BJ (cell line): ENCODE measurements around the gene CAMSAP1. TPM values are rescaled to one million over a fixed set of nuclear protein-coding genes. Genes with fewer than 3 reads are reported as not detected.
"Not testable (repeated sequence)": the region's sequence is repeated elsewhere in the genome, so short reads cannot be mapped to it uniquely, and the experiment has no call there.

Experiments
- CTCF ChIA-PET: fragments of 350-600 bp; formaldehyde crosslinking; extraction: SDS; loops from one replicate; lab custom pipeline; 2021; ENCODE audit warnings: antibody characterized with exemption, inconsistent platforms; lab: Yijun Ruan, JAX
- POLR2A ChIA-PET: fragments of 300-600 bp; sonication (Branson Sonifier 250); formaldehyde crosslinking; extraction: SDS; loops from one replicate; lab custom pipeline; 2021; ENCODE audit warnings: antibody characterized with exemption; lab: Charles Lee
- DNase-seq: peaks from one replicate; pipeline ENCODE4 v3.0.0-alpha.2; 2011; ENCODE audit warnings: low read depth
- H3K27me3 ChIP-seq: 2 replicates; pipeline ENCODE4 v1.6.0; 2011; ENCODE audit warnings: low read length; ENCODE audit not compliant: control insufficient read depth, insufficient read depth
- H3K36me3 ChIP-seq: 2 replicates; pipeline ENCODE4 v1.5.1; 2011; ENCODE audit warnings: low read length; ENCODE audit not compliant: control insufficient read depth, insufficient read depth
- H3K4me3 ChIP-seq: 2 replicates; pipeline ENCODE4 v1.5.1; 2011; ENCODE audit warnings: low read depth, mild to moderate bottlenecking, control low read depth, low read length
- polyA plus RNA-seq: library from polyadenylated mRNA; depleted of rRNA; stranded (reverse); fragments of >200 nt; gene quantifications from 2 replicates; pipeline ENCODE4 v1.2.3, GENCODE V29; 2011
- TF ChIP-seq, protein P1 (sequence below): IDR thresholded peaks from 2 replicates; pipeline ENCODE4 v1.5.1; 2011; ENCODE audit warnings: low read depth, mild to moderate bottlenecking, control low read depth, inconsistent platforms, low read length, moderate library complexity; ENCODE audit not compliant: insufficient read depth

CAMSAP1 gene
- polyA plus RNA-seq, 1 experiment: 4.1 TPM

DNA sequence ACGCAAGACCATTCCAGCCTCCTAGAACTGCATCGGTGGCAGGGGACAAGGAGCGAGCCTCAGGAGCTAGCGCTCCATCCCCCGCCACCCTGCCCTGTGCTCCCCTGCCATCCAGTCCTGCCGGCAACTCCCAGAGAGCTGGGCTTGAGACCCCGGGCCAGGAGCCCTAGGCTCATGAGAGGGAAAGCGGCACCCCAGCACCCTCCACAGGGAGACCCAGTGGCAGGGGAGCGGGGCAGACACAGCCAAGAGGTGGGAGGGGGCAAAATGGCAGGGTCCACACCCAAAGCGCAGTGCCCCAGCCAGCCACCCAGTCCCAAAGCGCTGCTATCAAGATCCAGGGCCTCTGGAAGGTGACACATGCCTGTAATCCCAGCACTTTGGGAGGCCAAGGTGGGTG lies 41.1 kb upstream of the CAMSAP1 start:
- no peaks in the 10 kb centered on the region for H3K27me3 ChIP-seq
- TF ChIP-seq, protein P1, sequence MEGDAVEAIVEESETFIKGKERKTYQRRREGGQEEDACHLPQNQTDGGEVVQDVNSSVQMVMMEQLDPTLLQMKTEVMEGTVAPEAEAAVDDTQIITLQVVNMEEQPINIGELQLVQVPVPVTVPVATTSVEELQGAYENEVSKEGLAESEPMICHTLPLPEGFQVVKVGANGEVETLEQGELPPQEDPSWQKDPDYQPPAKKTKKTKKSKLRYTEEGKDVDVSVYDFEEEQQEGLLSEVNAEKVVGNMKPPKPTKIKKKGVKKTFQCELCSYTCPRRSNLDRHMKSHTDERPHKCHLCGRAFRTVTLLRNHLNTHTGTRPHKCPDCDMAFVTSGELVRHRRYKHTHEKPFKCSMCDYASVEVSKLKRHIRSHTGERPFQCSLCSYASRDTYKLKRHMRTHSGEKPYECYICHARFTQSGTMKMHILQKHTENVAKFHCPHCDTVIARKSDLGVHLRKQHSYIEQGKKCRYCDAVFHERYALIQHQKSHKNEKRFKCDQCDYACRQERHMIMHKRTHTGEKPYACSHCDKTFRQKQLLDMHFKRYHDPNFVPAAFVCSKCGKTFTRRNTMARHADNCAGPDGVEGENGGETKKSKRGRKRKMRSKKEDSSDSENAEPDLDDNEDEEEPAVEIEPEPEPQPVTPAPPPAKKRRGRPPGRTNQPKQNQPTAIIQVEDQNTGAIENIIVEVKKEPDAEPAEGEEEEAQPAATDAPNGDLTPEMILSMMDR: no peak
- DNase-seq: no peak
- CTCF ChIA-PET: no interaction called here
- POLR2A ChIA-PET: no interaction called here
- no peak overlapping the region for H3K4me3 ChIP-seq
- H3K36me3 ChIP-seq: peaks cover 36% of the 10 kb centered on the region

DNA sequence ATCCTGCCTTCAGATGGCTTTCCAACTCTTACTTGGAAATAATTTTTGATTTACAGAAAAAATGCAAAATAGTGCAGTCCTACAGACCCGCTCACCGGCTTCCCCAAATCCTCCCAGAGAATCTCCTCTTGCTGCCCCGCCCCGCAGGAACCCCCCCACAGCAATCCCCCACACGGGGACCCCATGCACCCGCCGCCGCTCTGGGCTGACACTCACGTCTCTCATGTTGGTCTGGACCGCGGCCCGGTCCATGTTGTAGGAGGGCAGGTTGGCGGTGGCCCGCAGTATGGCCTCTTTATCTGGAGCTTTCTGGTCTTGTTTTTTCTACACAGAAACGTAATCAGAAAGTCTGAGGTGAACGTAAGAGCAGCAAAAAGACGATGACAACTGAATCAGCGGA lies 40.2 kb upstream of the CAMSAP1 start:
- TF ChIP-seq, protein P1: no peak
- Histone ChIP-seq H3K4me3 (no peak overlapping the region), H3K36me3 (peaks cover 31% of the 10 kb centered on the region), H3K27me3 (no peaks in the 10 kb centered on the region)
- DNase-seq: no peak
- POLR2A ChIA-PET: no interaction called here
- CTCF ChIA-PET: interaction anchor here (0.9 kb wide), 1 partner anchor 13 kb away, joined by 3 read pairs; no protein-coding TSS in a partner anchor

DNA sequence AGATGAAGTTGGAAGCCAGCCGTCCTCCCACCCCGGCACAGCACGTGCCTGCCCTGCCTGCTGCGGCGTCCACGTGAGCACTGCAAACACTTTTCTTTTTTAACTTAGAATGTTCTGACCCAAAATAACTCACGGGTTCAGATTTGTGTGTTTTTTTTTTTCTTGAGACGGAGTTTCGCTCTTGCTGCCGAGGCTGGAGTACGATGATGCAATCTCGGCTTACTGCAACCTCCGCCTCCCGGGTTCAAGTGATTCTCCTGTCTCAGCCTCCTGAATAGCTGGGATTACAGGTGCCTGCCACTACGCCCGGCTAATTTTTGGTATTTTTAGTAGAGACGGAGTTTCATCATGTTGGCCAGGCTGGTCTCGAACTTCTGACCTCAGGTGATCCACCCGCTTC lies 39.8 kb upstream of the CAMSAP1 start:
- DNase-seq, POLR2A ChIA-PET, H3K4me3 ChIP-seq, H3K27me3 ChIP-seq: not testable (repeated sequence)
- CTCF ChIA-PET: interaction anchor here (0.9 kb wide), 1 partner anchor 13 kb away, joined by 3 read pairs; no protein-coding TSS in a partner anchor
- peaks cover 28% of the 10 kb centered on the region for H3K36me3 ChIP-seq

DNA sequence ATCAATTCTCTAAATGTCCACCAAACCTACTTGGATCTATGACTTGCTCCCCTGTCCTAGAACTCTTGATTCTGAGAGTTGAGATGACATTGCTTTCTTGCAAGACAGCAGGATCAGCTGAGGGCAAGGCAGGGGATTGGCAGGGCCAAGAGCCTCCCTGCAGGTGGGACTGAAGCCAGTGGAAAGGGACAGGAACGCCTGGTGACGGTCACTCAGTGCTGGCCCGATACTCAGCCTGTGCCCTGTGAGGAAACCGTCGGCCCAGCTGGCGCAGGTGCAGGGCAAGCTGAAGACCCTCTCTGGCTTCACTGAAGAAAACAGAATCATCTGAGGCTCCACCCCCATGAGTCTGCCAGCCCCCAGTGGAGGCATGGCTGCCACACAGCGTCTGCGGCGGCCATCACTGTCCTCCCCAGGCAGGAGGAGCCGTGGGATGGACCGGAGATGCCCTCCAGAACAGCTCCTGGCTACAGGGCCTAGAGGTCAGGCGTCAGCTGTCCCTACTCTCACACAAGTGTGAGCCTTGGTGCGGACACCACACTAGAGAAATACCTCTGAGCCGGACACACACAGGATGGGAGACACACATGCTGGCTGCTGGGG lies 39.1 kb upstream of the CAMSAP1 start:
- TF ChIP-seq, protein P1: no peak
- ChIA-PET POLR2A (no interaction called here), CTCF (no interaction called here)
- no peak overlapping the region for H3K4me3 ChIP-seq
- no peaks in the 10 kb centered on the region for H3K27me3 ChIP-seq
- DNase-seq: no peak
- H3K36me3 ChIP-seq: peaks cover 25% of the 10 kb centered on the region

DNA sequence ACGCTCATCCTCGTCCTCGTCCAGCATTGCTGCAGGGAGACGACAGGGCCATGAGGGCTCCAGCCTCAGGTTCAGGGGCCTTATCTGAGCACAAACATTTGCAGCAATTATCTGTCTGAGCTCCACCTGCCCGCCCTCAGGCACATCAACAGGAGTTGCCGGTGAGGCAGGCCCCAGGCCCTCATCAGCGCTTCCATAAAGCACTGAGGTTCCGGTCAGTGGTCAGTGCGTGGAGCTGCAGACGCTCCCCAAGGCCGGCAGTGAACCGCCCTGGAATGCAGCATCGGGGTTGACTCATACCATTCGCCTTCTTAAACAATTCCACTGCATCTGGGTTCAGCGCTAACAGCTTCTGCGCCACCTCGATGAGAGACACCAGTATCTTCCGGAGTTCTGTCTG lies 38.6 kb upstream of the CAMSAP1 start:
- TF ChIP-seq, protein P1: no peak
- Histone ChIP-seq H3K4me3 (no peak overlapping the region), H3K27me3 (no peaks in the 10 kb centered on the region), H3K36me3 (peaks cover 25% of the 10 kb centered on the region)
- POLR2A ChIA-PET: no interaction called here
- CTCF ChIA-PET: no interaction called here
- DNase-seq: no peak
